A673 (cell line): ENCODE results near the gene TTC24.
A peak's percentile ranks its signal among the peaks of the same experiment; 100 is the strongest.

ENCODE experiments used
- CTCF ChIP-seq: fragments of 300-800, 200-600 bp; sonication (generic); conservative IDR thresholded peaks from 2 replicates; pipeline ENCODE4 v1.5.1; 2017; ENCODE audit warnings: low read depth, mild to moderate bottlenecking, antibody characterized with exemption, low read length, moderate library complexity, mixed read lengths
- EZH2 ChIP-seq: fragments of 200-600 bp; sonication (generic); IDR thresholded peaks from 2 replicates; pipeline ENCODE4 v1.6.1; 2017; ENCODE audit warnings: borderline replicate concordance, low read depth, mild to moderate bottlenecking, mixed read lengths, antibody characterized with exemption, low read length; ENCODE audit not compliant: poor library complexity, severe bottlenecking

- TF ChIP-seq CTCF (peak; percentile 83), EZH2 (no peak)
Measured at GRCh38 chr1:156608036-156608674, 28.6 kb downstream of the TTC24 start.
